ENCODE results near the gene BRD3OS. TPM values are rescaled to one million over a fixed set of nuclear protein-coding genes. Genes with fewer than 3 reads are reported as not detected.

BRD3OS gene
- total and polyA plus RNA-seq, 10 of the 15 experiments (the other 5 are each of a cell fraction or from before 2014, with no cell fraction given) = 2.1 to 13.7 (median 10.7) TPM

- peak; percentile 73 for TF ChIP-seq RELA (IDR thresholded peaks at IDR 0.05; ENCODE audit: borderline replicate concordance, partially characterized antibody)
- TF ChIP-seq ZBTB4 (CRISPR knock-in tag; IDR thresholded peaks at IDR 0.05) = no peak
- no peak for TF ChIP-seq EZH2 (IDR thresholded peaks at IDR 0.05; ENCODE audit: borderline replicate concordance, control insufficient read depth, low read depth, low read length)
- TF ChIP-seq YBX1 (IDR thresholded peaks at IDR 0.05) = no peak
- TF ChIP-seq SKIL (IDR thresholded peaks at IDR 0.05; ENCODE audit: low read depth, poor library complexity, severe bottlenecking) = no peak
- no peak for TF ChIP-seq NFIC (IDR thresholded peaks at IDR 0.05; ENCODE audit: low read depth, low read length)
- TF ChIP-seq HCFC1 (IDR thresholded peaks at IDR 0.05; ENCODE audit: low read length) = peak; percentile 71
- no peak; the same call in 1 of the 2 replicates for TF ChIP-seq NR2F1 (conservative IDR thresholded peaks at IDR 0.05)
- TF ChIP-seq CBX5 (IDR thresholded peaks at IDR 0.05; ENCODE audit: low read depth) = no peak
Measured at GRCh38 chr9:134024828-134025605, at the start of gene BRD3OS (continued).

Data from GM12878 (cell line).